BLaER1 (cell line): ENCODE results near the gene PDZD4.

Source experiments
- H3K27ac ChIP-seq: shearing (Covaris generic); formaldehyde crosslinking; 2 replicates; pipeline ENCODE4 v1.8.1; 2022
- H3K27me3 ChIP-seq: shearing (Covaris generic); formaldehyde crosslinking; 2 replicates; pipeline ENCODE4 v1.8.1; 2022
- H3K36me3 ChIP-seq: shearing (Covaris generic); formaldehyde crosslinking; 2 replicates; pipeline ENCODE4 v1.8.1; 2022
- H3K4me1 ChIP-seq: shearing (Covaris generic); formaldehyde crosslinking; 2 replicates; pipeline ENCODE4 v1.8.1; 2022
- H3K4me2 ChIP-seq: shearing (Covaris generic); formaldehyde crosslinking; 2 replicates; pipeline ENCODE4 v1.8.1; 2022
- H3K4me3 ChIP-seq: shearing (Covaris generic); formaldehyde crosslinking; 2 replicates; pipeline ENCODE4 v1.8.1; 2022
- H3K9ac ChIP-seq: shearing (Covaris generic); formaldehyde crosslinking; 2 replicates; pipeline ENCODE4 v1.8.1; 2022
- H3K9me3 ChIP-seq: shearing (Covaris generic); formaldehyde crosslinking; 2 replicates; pipeline ENCODE4 v1.8.1; 2022
- H4K20me1 ChIP-seq: shearing (Covaris generic); formaldehyde crosslinking; 2 replicates; pipeline ENCODE4 v1.8.1; 2022
- Cebpa-rat ChIP-seq: shearing (Covaris generic); IDR thresholded peaks from 2 replicates; pipeline ENCODE4 v1.8.1; 2022

PDZD4 gene

DNA sequence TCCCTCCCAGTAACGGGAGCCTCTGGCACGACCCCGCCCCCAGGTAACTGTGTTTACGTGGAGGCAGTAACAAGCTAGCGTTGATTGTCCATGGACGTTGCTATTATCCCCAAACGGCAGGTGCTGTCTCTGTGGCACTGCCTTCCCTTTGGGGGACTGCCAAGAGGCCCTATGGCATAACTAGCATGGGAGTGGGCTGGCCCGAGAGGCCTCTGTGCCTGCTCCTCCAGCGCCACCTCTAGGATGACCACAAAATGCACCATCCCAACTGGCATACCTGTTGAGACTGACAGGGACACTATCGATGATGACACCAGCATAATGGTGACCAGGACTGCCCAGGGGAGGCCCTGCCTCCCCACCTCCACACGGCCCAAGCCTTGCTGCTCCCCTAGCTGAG, 48.0 kb downstream of the PDZD4 start:
- Histone ChIP-seq H3K27ac (no peak overlapping the region), H3K4me1 (peaks cover 71% of the 10 kb centered on the region), H3K27me3 (peaks cover 9% of the 10 kb centered on the region; the same call in 1 of the 2 replicates), H4K20me1 (peaks cover 16% of the 10 kb centered on the region; the same call in 1 of the 2 replicates), H3K9ac (no peak overlapping the region), H3K4me2 (peak overlapping the region; percentile 76), H3K4me3 (no peak overlapping the region), H3K36me3 (peaks cover 41% of the 10 kb centered on the region), H3K9me3 (peaks cover 20% of the 10 kb centered on the region)
- no peak for TF ChIP-seq Cebpa-rat

DNA sequence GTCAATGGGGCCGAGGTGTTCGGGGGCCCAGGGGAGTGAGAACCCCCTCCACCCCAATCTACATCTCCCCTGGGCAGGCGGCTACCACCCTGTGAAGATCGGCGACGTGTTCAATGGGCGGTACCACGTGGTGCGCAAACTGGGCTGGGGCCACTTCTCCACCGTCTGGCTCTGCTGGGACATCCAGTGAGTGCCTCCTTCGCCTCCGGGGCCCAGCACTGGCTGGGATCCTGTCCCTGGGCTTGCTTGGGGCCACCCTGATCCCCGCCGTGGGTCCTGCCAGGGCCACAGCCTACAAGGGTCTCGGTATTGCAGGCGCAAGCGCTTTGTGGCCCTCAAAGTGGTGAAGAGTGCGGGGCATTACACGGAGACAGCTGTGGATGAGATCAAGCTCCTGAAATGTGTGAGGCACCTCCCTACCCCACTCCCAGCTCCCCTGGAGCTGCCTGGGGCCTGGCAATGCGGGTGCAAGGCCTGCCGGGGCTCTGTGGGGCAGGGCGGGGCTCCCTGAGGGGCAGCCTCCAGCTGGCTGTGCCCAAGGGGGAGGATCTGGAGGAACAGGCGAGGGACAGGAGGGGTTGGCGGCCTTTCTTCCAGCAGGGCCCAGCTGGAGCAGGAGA, 48.8 kb downstream of the PDZD4 start:
- Histone ChIP-seq H3K4me2 (peak overlapping the region; percentile 76), H3K4me3 (peak overlapping the region; percentile 52), H3K4me1 (peaks cover 71% of the 10 kb centered on the region), H4K20me1 (peaks cover 10% of the 10 kb centered on the region; the same call in 1 of the 2 replicates), H3K9me3 (peaks cover 20% of the 10 kb centered on the region), H3K9ac (peak overlapping the region; percentile 65), H3K27ac (peak overlapping the region; percentile 77), H3K27me3 (peaks cover 9% of the 10 kb centered on the region; the same call in 1 of the 2 replicates), H3K36me3 (peaks cover 33% of the 10 kb centered on the region)
- TF ChIP-seq Cebpa-rat = no peak

DNA sequence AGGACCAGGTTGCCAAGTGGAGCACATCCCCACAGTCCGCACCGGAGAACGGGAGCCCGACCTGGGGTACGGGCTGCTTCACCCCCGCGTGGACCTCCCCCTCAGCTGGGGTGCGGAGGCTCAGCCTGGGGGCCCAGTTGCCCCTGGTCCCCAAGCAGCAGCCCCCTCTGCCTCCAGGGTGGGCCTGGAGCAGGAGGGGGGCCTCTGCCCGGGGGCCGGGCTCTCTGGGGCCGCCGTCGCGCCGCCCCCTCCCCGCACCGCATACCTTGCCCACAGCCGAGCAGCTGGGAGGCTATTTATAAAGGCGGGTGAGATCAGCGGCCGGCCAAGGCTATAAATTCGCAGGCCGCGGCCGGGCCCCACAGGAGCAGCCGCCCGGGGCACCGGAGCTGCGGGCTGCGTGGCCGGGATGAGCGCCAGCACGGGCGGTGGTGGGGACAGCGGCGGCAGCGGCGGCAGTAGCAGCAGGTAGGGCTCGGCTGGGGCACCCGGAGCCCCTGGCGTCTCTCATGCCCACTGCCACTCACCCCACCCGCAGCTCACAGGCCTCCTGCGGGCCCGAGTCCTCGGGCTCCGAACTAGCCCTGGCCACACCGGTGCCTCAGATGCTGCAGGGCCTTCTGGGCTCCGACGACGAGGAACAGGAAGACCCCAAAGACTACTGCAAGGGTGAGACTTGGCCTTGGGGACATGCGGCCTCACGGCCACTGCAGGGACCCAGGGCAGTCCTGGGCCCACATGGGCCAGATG, 49.5 kb downstream of the PDZD4 start, which contains the start of gene SRPK3:
Gene SRPK3 (plus strand): TSS at position 364 of the 750 bp plus-strand sequence. CDS start 46 bp downstream, at position 410.
- TF ChIP-seq Cebpa-rat = no peak
- peak within 1 kb of the TSS; percentile 65 for H3K9ac ChIP-seq
- H3K4me3 ChIP-seq = peak within 1 kb of the TSS; percentile 52

DNA sequence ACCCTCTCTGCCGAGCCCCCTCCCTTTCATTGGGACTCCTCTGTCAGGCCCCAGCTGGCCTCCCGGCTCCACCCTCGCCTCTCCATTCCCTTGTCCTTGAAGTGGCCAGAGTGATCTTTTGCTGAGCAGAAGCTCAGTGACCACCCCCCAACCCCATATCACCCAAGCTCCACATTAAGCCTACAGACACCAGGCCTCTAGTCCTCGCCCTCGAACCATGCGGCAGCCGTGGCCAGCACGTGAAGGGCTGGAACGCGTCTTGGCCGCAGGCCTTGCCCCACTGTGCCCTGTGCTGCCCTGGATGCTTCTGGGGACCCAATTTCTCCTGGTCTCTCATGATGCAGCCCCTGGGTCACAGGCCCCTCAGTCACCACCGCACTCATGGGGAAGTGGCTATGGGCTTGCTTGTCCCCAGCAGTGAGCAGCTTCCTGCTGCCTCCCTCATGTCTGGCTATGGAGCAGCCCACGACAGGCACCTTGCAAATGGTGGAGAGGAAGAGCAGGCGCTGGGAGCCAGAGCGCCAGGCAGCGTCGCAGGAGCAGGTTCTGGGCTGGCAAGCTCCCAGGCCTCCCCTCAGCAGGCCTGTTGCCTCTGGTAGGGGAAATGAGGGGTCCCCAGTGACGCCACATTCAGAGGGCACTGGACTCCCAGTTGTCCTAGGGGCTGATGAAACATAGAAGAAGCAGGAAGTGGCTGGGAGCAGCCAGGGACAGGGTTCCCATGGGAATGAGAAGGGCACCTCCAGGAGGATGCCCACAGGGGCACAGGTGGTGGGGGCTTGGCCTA, 50.3 kb downstream of the PDZD4 start:
- no peak for TF ChIP-seq Cebpa-rat
- H3K9ac ChIP-seq = peak overlapping the region; percentile 65

More for the DNA sequence above, 49.5 kb downstream of the PDZD4 start, which contains the start of gene SRPK3:
- Histone ChIP-seq H3K4me1 (peaks cover 66% of the 10 kb centered on the region), H3K36me3 (peaks cover 26% of the 10 kb centered on the region), H3K9me3 (peaks cover 20% of the 10 kb centered on the region), H3K27ac (peak within 1 kb of the TSS; percentile 77), H4K20me1 (peaks cover 10% of the 10 kb centered on the region; the same call in 1 of the 2 replicates), H3K4me2 (peak within 1 kb of the TSS; percentile 76), H3K27me3 (peaks cover 5% of the 10 kb centered on the region; the same call in 1 of the 2 replicates)

DNA sequence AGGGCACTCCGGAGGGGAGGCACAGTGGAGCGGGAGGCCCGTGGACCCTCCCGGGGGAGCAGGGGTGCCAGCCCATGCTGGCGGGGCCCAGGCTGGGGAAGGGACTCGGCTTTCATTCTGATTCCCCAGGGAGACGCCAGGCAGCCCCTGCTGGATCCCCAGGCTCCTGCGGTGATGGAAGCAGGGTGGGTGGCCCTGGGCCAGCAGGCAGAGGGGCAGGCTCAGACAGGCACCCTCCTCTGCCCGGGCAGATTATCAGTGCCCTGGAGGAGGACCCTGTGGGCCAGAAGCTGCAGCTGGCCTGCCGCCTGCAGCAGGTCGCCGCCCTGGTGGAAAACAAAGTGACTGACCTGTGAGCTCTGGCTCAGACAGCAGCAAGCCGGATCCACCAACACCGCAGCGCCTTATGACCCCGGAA, 51.7 kb downstream of the PDZD4 start:
- no peak overlapping the region for H3K27ac ChIP-seq
- H3K9me3 ChIP-seq = peaks cover 30% of the 10 kb centered on the region

More for the DNA sequence above, 50.3 kb downstream of the PDZD4 start:
- H3K36me3 ChIP-seq = peaks cover 19% of the 10 kb centered on the region
- H3K4me1 ChIP-seq = peaks cover 64% of the 10 kb centered on the region
- H3K9me3 ChIP-seq = peaks cover 28% of the 10 kb centered on the region
- peak overlapping the region; percentile 52 for H3K4me3 ChIP-seq
- H4K20me1 ChIP-seq = peaks cover 10% of the 10 kb centered on the region; the same call in 1 of the 2 replicates
- H3K27me3 ChIP-seq = peaks cover 4% of the 10 kb centered on the region; the same call in 1 of the 2 replicates
- peak overlapping the region; percentile 76 for H3K4me2 ChIP-seq
- peak overlapping the region; percentile 77 for H3K27ac ChIP-seq

DNA sequence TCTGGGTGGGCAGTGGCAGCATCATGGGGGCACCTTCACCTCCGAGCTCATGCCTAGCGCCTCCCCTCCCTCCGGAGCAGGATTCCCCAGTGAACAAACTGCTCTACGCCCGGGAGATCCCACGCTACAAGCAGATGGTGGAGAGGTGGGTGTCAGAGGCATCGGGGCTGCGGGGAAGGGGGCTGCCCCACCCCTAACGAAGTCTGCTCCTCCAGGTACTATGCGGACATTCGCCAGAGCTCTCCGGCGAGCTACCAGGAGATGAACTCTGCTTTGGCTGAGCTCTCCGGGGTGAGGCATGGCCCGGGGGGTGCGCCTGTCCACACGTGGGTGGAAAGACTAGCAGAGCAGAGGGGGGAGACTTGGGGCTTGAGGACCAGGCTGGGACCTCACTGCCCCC, 52.2 kb downstream of the PDZD4 start:
- TF ChIP-seq Cebpa-rat = no peak
- Histone ChIP-seq H3K9me3 (peaks cover 35% of the 10 kb centered on the region; the same call in 1 of the 2 replicates), H4K20me1 (peaks cover 10% of the 10 kb centered on the region; the same call in 1 of the 2 replicates), H3K4me3 (no peak overlapping the region), H3K36me3 (peaks cover 9% of the 10 kb centered on the region; the same call in 1 of the 2 replicates), H3K27me3 (peaks cover 4% of the 10 kb centered on the region; the same call in 1 of the 2 replicates), H3K4me2 (no peak overlapping the region), H3K4me1 (peaks cover 56% of the 10 kb centered on the region), H3K9ac (no peak overlapping the region), H3K27ac (no peak overlapping the region)

More for the DNA sequence above, 51.7 kb downstream of the PDZD4 start:
- H3K27me3 ChIP-seq = peaks cover 4% of the 10 kb centered on the region; the same call in 1 of the 2 replicates
- H3K4me3 ChIP-seq = no peak overlapping the region
- H3K4me1 ChIP-seq = peaks cover 61% of the 10 kb centered on the region
- H4K20me1 ChIP-seq = peaks cover 10% of the 10 kb centered on the region; the same call in 1 of the 2 replicates
- no peak overlapping the region for H3K9ac ChIP-seq
- H3K4me2 ChIP-seq = no peak overlapping the region
- H3K36me3 ChIP-seq = peaks cover 14% of the 10 kb centered on the region
- no peak for TF ChIP-seq Cebpa-rat

DNA sequence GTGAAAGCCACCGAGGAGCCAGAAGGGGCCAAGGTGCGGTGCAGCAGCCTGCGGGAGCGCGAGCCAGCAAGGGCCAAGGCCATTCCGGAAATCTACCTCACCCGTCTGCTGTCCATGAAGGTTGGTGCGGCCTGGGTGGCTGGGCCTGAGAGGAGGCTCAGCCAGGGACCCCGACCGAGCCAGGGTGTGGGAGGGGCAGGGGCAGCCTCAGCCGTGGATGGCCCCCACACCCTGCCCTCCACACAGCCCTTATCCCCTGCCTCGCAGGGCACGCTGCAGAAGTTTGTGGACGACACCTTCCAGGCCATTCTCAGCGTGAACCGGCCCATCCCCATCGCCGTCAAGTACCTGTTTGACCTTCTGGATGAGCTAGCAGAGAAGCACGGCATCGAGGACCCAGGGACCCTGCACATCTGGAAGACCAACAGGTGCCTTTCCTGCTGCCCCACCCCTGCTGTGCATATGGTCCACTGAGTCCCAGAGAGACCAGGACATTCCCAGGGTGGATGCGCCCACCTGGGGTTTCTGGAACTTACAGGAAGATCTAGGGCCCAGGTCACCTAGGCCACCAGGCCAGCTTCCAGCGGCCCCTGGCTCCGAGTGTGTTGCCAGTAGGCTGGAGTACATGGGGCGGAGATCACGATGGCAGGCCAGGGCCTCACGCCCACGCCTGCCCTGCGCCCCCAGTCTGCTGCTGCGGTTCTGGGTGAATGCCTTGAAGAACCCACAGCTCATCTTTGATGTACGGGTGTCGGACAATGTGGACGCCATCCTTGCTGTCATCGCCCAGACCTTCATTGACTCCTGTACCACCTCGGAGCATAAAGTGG, 52.9 kb downstream of the PDZD4 start:
- peaks cover 3% of the 10 kb centered on the region; the same call in 1 of the 2 replicates for H3K27me3 ChIP-seq
- no peak overlapping the region for H3K9ac ChIP-seq
- no peak overlapping the region for H3K4me3 ChIP-seq
- H3K9me3 ChIP-seq = peaks cover 35% of the 10 kb centered on the region; the same call in 1 of the 2 replicates
- 0 out of 2 replicates have a peak, but pooled peaks cover 2% of the 10 kb centered on the region for H3K36me3 ChIP-seq
- H4K20me1 ChIP-seq = peaks cover 7% of the 10 kb centered on the region; the same call in 1 of the 2 replicates
- peaks cover 55% of the 10 kb centered on the region for H3K4me1 ChIP-seq
- no peak for TF ChIP-seq Cebpa-rat
- no peak overlapping the region for H3K4me2 ChIP-seq
- H3K27ac ChIP-seq = no peak overlapping the region

DNA sequence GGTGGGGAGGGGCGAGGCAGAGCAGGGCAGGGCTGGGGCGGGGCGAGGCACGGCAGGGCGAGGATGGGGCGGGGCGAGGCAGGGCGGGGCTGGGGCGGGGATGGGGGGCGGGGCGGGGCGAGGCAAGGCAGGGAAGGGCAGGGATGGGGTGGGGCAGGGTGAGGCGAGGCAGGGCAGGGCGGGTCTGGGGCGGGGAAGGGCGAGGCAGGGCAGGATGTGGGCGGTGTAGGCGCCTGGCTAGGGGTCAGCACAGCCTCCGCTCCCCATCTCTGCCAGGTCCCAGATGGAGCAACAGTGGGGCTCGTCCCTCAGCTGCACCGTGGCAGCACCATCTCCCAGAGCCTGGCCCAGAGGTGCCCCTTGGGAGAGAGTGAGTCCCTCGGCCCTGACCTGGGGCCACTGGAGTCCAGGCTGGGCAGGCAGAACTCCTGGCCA, 53.7 kb downstream of the PDZD4 start:
- TF ChIP-seq Cebpa-rat = no peak
- no peaks in the 10 kb centered on the region; the same call in 1 of the 2 replicates for H4K20me1 ChIP-seq
- no peak overlapping the region for H3K9ac ChIP-seq
- H3K4me3 ChIP-seq = no peak overlapping the region
- no peak overlapping the region for H3K4me2 ChIP-seq
- no peaks in the 10 kb centered on the region for H3K36me3 ChIP-seq
- peaks cover 53% of the 10 kb centered on the region for H3K4me1 ChIP-seq
- H3K27me3 ChIP-seq = no peaks in the 10 kb centered on the region; the same call in 1 of the 2 replicates
- H3K9me3 ChIP-seq = peaks cover 32% of the 10 kb centered on the region; the same call in 1 of the 2 replicates
- H3K27ac ChIP-seq = no peak overlapping the region
